Endometrial microvascular endothelial cells (primary cell): ENCODE data around the gene BCAM. TPM values are rescaled to one million over a fixed set of nuclear protein-coding genes. Genes with fewer than 3 reads are reported as not detected.
"Not testable (repeated sequence)": the region's sequence is repeated elsewhere in the genome, so short reads cannot be mapped to it uniquely, and the experiment has no call there.

ENCODE experiments used
- in situ Hi-C: cut with HindIII; loops from 2 replicates; pipeline ENCODE4 v1.10.0; 2017; ENCODE audit warnings: low sequenced_read_pairs, low pct_unique_long_range_greater_than_20kb; ENCODE audit errors: inconsistent ontology term
- total RNA-seq: library from RNA; depleted of rRNA; stranded (reverse); fragments of >200 nt; gene quantifications from one replicate; pipeline ENCODE4 v1.2.3, GENCODE V29; 2015; ENCODE audit errors: inconsistent ontology term

Gene BCAM
- total RNA-seq, 1 donor from 2014 or later = 35.5 TPM

DNA sequence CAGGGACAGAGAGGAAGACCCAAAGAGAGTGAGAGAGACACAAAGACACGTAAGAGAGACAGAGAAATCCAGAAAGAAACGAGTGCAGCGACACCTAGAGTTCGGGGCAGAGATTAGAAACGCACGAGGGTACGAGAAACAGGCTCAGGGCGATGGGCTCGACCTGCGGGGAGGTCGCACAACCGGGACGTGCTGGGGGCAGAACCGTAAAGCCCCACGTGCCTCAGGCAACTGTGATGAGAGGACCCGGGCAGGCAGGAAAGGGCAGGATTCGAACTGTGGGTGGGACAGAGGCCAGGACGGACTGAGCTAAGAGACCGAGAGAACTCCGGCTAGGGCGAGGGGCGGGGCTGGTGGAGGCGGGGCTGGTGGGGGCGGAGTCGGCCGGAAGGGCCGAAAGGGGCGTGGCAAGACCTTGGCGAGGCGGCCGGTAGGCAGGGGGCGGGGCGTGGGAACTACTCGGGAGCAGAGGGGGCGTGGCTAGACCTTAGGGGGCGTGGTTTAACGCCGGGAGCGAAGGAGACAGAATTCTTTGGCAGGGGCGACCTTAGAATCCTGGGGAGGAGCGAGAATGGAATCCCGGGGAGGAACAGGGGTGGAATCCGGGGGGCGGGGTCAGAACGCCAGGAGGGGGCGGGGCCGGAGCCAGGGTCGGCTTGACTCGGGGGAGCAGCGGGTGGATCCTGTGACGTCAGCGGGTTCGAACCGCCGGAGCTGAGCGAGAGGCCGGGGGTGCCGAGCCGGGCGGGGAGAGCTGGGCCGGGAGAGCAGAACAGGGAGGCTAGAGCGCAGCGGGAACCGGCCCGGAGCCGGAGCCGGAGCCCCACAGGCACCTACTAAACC is 36.9 kb downstream of the BCAM start, which contains the start of gene NECTIN2:
Gene NECTIN2 (plus strand): TSS at position 686 of the 843 bp plus-strand sequence. CDS start 229 bp downstream, outside the sequence.
- in situ Hi-C loops = loop anchor here (25.0 kb wide), 1 partner anchor 134 kb away; no protein-coding TSS in a partner anchor

DNA sequence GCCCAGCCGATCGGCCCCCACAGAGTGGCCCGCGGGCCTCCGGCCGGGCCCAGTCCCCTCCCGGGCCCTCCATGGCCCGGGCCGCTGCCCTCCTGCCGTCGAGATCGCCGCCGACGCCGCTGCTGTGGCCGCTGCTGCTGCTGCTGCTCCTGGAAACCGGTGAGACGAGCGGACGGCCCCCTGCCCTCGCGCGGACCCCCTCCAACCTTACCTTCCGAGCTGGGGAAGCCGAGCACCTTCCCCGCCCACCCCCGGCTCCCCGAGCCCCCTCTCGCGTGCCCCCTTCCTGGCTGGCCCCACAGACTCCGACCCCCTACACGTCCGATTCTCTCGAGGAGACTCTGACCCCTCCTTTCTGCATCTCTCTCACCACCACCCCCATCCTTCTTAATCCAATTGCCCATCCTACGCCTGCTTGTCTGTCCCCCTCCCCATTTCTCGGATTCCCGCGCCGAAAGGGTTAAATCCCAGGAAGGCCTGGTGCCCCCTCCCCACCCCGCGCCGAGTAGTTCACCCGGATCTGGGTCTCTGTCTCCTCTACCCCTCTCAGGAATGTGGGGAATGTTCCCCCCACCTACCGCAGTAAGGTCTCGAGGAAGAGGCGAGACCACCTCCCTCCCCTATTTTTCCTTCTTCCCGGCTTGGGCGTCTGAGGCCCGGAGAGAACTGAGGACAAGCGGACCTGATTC is 37.7 kb downstream of the BCAM start:
- in situ Hi-C loops = loop anchor here (25.0 kb wide), 1 partner anchor 134 kb away; no protein-coding TSS in a partner anchor

DNA sequence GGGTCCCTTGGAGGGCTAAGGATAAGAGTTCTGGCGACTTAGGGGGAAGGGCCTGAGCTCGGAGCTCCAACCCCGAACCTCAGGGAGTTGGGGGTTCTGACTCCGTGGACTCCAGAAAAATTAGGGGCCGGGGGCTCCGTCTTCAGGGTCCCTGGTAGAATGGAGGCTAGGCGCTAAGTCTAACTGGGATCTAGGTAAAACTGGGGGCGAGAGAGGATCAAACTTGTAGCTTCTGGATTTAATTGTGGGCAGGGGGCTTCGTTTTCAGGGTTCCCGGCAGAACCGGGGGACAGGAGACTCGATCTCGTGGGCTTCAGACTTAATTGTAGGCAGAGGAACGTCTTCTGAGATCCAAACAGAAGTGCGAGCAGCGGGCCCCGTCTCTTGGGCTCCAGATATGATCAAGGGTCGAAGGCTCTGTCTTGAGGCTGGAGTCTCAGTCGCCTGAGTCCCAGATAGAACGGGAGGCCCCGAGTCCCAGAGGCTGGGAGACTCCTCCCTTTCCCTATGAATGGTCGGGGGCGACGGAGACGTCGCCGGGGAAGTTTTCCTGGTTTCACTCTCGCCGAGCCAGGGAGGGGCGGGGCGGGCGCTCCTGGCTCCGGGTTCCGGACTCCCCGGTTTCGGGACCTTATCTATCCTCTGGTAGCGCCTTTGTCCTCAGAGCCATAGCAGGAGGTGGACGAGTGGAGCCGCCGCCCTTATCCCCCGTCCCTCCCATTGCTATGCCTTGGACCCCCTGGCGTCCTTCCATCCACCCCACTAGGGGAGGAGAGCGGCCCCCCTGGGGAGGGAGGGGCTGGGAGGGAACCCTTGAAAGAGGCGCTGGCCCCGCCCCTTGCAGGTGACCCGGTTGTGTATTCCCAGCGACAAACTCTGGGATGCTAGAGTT is 38.5 kb downstream of the BCAM start:
- in situ Hi-C loops = loop anchor here (25.0 kb wide), 1 partner anchor 135 kb away; no protein-coding TSS in a partner anchor

- in situ Hi-C loops = loop anchor here (25.0 kb wide), 1 partner anchor 136 kb away; no protein-coding TSS in a partner anchor
These were observed 39.3 kb downstream of the BCAM start for GRCh38 chr19:44848036-44848811.

DNA sequence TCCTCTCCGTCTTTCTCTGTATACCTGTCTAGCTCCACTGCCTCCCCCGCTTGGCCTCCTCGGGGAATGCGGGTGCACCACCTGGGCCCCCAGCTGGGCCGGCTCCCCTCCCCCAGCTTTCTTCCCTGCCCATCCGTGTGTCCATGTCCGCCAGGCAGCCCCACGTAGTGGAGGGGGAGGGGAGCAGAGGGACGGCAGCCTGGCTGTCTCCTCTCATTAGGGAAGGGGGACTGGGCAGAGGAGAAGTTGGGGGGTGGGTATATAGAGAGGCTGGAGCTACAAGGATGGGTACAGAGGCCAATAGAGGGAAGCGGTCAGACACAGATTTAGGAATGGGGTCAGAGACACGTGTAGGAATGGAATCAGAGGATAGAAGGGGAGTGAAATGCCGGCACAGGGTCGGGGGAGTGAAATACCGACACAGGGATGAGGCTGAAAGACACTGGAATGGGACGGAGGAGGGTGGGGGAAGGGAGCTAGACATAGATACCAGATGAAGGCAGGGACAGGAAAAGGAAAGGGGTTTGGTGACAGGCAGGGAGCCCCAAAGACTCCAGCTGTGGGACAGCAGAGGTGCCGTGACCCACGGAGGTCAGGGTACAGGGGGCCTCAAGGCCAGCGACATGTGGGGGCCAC is 40.0 kb downstream of the BCAM start:
- in situ Hi-C loops = loop anchor here (25.0 kb wide), 1 partner anchor 137 kb away; no protein-coding TSS in a partner anchor

DNA sequence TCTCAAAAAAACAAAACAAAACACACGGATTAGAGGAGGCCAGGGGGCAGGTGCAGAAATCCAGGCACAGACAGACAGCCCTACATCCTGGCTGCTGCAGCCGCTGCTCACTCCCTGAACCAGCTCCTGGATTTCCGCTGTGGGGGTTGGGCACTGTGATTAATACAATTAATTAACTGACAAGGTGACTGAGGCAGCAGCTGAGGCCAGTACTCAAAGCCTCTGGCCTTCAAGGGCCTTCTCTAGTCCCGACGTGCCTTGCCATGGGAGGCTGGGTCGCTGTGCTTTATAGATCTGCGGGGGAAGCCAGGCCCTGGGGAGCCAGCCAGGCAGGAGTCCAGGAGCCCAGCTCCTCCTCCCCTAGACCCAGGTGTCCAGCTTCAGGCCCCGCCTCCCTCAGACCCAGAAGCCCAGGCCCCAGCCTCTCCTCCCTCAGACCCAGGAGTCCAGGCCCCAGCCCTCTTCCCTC is 41.8 kb downstream of the BCAM start:
- in situ Hi-C loops = no loop called here

GRCh38 chr19:44851427-44851826 is 42.5 kb downstream of the BCAM start:
- in situ Hi-C loops = no loop called here

- in situ Hi-C loops = no loop called here
These were observed 46.7 kb downstream of the BCAM start for GRCh38 chr19:44855606-44856005.

DNA sequence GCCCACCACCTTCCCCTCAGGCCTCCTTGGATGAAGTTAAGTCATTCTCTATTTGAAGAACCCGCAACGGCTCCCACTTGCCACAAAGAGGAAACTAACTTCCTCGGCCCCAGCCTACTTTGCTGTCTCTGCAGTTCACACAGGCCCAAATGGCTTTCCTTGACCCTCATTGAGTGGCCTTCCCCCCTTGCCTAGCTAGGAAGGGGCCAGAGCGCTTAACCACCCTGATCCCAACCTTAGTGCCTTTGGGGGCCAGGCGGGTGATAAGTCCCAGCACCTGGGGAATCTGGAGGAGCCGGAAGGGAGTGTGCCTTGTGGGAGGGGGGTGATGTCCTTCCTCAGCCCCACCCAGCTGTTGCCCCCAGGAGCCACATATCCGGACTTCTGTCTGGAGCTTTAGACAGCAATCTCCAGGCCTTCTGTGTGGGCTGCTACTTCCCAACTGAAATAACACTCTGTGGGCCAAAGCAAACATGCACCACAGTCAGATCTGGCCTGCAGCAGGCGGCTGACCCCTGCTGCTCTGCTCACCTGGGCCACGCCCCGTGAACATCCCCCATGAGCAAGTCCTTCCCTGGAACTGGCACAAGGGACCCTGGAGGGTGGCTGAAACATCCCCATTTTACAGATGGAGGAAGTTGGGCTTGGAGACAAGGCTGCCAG is 47.6 kb downstream of the BCAM start:
- in situ Hi-C loops = no loop called here

- in situ Hi-C loops = no loop called here
These were observed 48.9 kb downstream of the BCAM start for GRCh38 chr19:44857837-44858236.

DNA sequence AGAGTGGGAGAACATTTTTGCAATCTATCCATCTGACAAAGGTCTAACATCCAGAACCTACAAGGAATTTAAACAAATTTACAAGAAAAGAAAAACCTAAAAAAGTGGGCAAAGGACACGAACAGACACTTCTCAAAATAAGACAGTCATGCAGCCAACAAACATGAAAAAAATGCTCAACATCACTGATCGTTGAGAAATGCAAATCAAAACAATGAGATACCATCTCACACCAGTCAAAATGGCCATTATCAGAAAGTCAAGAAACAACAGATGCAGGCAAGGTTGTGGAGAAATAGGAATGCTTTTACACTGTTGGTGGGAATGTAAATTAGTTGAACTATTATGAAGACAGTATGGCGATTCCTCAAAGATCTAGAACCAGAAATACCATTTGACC is 52.7 kb downstream of the BCAM start:
- in situ Hi-C loops = not testable (repeated sequence)

GRCh38 chr19:44863990-44864389 is 55.1 kb downstream of the BCAM start:
- in situ Hi-C loops = no loop called here

DNA sequence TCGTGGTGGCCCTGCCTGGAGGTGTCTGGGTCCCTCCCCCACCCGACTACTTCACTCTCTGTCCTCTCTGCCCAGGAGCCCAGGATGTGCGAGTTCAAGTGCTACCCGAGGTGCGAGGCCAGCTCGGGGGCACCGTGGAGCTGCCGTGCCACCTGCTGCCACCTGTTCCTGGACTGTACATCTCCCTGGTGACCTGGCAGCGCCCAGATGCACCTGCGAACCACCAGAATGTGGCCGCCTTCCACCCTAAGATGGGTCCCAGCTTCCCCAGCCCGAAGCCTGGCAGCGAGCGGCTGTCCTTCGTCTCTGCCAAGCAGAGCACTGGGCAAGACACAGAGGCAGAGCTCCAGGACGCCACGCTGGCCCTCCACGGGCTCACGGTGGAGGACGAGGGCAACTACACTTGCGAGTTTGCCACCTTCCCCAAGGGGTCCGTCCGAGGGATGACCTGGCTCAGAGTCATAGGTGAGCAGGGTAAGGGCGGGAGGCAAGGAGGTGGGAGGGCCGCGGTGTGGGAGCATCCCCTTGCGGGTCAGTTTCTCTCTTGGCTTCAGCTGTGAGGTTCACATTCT is 56.4 kb downstream of the BCAM start:
- in situ Hi-C loops = no loop called here

DNA sequence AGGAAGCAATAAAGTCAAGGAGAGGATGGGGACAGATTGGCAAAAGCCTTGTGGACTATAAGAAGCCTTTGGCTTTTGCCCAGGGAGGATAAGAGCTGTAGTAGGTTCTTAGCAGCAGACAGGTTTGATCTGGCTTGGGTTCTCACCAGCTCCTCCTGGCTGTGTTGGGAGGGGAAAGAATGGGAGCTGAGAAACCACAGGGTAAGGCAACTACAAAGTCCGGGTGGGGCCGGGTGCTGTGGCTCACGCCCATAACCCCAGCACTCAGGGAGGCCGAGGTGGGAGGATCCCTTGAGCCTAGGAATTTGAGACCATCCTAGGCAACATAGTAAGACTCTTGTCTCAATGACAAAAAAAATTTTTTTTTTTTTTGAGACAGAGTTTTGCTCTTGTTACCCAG is 57.8 kb downstream of the BCAM start:
- in situ Hi-C loops = no loop called here

GRCh38 chr19:44867578-44867977 is 58.7 kb downstream of the BCAM start:
- in situ Hi-C loops = no loop called here

DNA sequence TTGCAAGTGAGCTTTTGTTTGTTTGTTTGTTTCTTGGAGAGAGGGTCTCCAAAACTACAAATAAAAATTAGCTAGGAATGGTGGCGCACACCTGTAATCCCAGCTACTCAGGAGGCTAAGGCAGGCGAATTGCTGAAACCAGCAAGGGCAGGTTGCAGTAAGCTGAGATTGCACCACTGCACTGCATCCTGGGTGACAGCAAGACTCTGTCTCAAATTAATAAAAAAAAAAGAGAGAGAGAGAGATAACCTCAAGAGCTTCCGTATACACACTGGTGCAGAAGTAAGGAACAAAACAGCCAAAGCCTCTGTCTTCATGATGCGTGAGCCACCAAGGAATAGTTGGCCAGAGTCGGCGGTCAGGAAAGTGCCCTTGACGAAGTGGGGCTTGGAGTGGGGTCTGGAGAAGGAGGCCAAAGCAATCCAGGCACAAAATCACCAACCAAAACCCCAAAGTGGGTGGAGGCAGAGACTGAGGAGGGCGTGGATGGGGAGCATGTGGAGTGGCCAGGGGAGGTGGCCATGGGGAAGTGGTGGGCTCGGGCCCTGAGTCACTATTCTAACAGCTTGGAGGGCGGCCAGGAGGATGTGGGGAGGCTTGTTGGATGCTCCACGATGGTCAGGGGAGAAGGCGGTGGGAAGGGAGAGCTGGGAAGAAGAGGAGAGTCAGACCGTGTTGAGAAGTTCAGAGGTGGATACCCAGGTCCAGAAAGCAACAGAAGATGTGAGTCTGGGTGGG is 61.0 kb downstream of the BCAM start:
- in situ Hi-C loops = no loop called here
